Spinal cord (tissue), 10 donors: Measurements from ENCODE around the gene TAF8. TPM values are rescaled to one million over a fixed set of nuclear protein-coding genes. Genes with fewer than 3 reads are reported as not detected.
"Not testable (repeated sequence)": the region's sequence is repeated elsewhere in the genome, so short reads cannot be mapped to it uniquely, and the experiment has no call there.

Experiments used
- DNase-seq, 6 donors: peaks; one replicate each; pipeline versions ENCODE4 v3.0.0 to v3.0.0-alpha.2; 2013 to 2015; ENCODE audit warnings: low spot score in 6 of 6, low read depth in 4 of 6
- H3K27ac ChIP-seq: one replicate; pipeline ENCODE4 v1.5.1; 2013; ENCODE audit warnings: low read depth, low read length, control low read depth
- H3K27me3 ChIP-seq: one replicate; pipeline ENCODE4 v1.6.1; 2013; ENCODE audit warnings: low read length; ENCODE audit not compliant: control insufficient read depth, insufficient read depth
- H3K36me3 ChIP-seq: one replicate; pipeline ENCODE4 v1.6.1; 2013; ENCODE audit warnings: low read length; ENCODE audit not compliant: control insufficient read depth, insufficient read depth
- H3K4me1 ChIP-seq: one replicate; pipeline ENCODE4 v1.6.1; 2013; ENCODE audit warnings: low read length; ENCODE audit not compliant: control insufficient read depth, insufficient read depth
- H3K4me3 ChIP-seq: one replicate; pipeline ENCODE4 v1.5.1; 2013; ENCODE audit warnings: low read depth, low read length, control low read depth
- H3K9me3 ChIP-seq: one replicate; pipeline ENCODE4 v1.6.1; 2013; ENCODE audit warnings: low read length; ENCODE audit not compliant: control insufficient read depth, insufficient read depth
- WGBS: methylation state at CpG from one replicate; pipeline ENCODE4 v1.1.5; 2013; ENCODE audit warnings: missing lambda C conversion rate; ENCODE audit not compliant: insufficient coverage; 5-methylcytosine and 5-hydroxymethylcytosine counted together
- polyA plus RNA-seq, 2 donors: library from polyadenylated mRNA; unstranded; fragments of 120-200 nt; gene quantifications; one replicate each; pipeline ENCODE4 v1.2.1, GENCODE V29; 2013; ENCODE audit not compliant: insufficient read length in 2 of 2
- total RNA-seq, 2 donors: library from RNA; depleted of rRNA in 1 of 2; stranded (reverse); fragments of 120-200 nt in 1 of 2; fragments of >200 nt in 1 of 2; gene quantifications; one replicate each; pipeline versions ENCODE4 v1.2.3 to v1.2.4, GENCODE V29; 2013 to 2014
- donor health status: healthy.

Gene TAF8
- total and polyA plus RNA-seq, 4 donors = 10.5 to 17.9 (median 13.3) TPM

GRCh38 chr6:42028234-42029061 lies 21.9 kb upstream of the TAF8 start:
- Histone ChIP-seq H3K27ac (no peak overlapping the region), H3K9me3 (no peaks in the 10 kb centered on the region), H3K4me1 (peaks cover 5% of the 10 kb centered on the region), H3K36me3 (no peaks in the 10 kb centered on the region), H3K4me3 (no peak overlapping the region), H3K27me3 (no peaks in the 10 kb centered on the region)
- 83% methylated on average over 15 of the region's 17 CpGs for WGBS
- DNase-seq = no peak

GRCh38 chr6:42029062-42029685 lies 21.1 kb upstream of the TAF8 start:
- Histone ChIP-seq H3K9me3 (no peaks in the 10 kb centered on the region), H3K4me3 (no peak overlapping the region), H3K27ac (no peak overlapping the region), H3K36me3 (no peaks in the 10 kb centered on the region), H3K4me1 (peaks cover 5% of the 10 kb centered on the region), H3K27me3 (no peaks in the 10 kb centered on the region)
- WGBS = 82% methylated on average over 4 of the region's 6 CpGs
- DNase-seq = no peak

- no peaks in the 10 kb centered on the region for H3K36me3 ChIP-seq
- H3K4me1 ChIP-seq = peaks cover 5% of the 10 kb centered on the region
- WGBS = 88% methylated on average over 3 of the region's 3 CpGs
- no peak overlapping the region for H3K4me3 ChIP-seq
- H3K9me3 ChIP-seq = no peaks in the 10 kb centered on the region
- no peak for DNase-seq
- H3K27ac ChIP-seq = no peak overlapping the region
- H3K27me3 ChIP-seq = no peaks in the 10 kb centered on the region
Measured at GRCh38 chr6:42029881-42030280, 20.4 kb upstream of the TAF8 start.

- H3K4me3 ChIP-seq = no peak overlapping the region
- H3K27ac ChIP-seq = no peak overlapping the region
- no peaks in the 10 kb centered on the region for H3K27me3 ChIP-seq
- H3K36me3 ChIP-seq = no peaks in the 10 kb centered on the region
- peaks cover 5% of the 10 kb centered on the region for H3K4me1 ChIP-seq
- 65% methylated on average over 7 of the region's 14 CpGs for WGBS
- H3K9me3 ChIP-seq = no peaks in the 10 kb centered on the region
- no peak for DNase-seq
Measured at GRCh38 chr6:42030585-42031506, 19.5 kb upstream of the TAF8 start.

- no peaks in the 10 kb centered on the region for H3K27me3 ChIP-seq
- H3K9me3 ChIP-seq = no peaks in the 10 kb centered on the region
- peaks cover 5% of the 10 kb centered on the region for H3K4me1 ChIP-seq
- WGBS = 98% methylated on average over 5 of the region's 6 CpGs
- H3K36me3 ChIP-seq = no peaks in the 10 kb centered on the region
- no peak overlapping the region for H3K27ac ChIP-seq
- H3K4me3 ChIP-seq = no peak overlapping the region
- DNase-seq = no peak
Measured at GRCh38 chr6:42032366-42032765, 18.0 kb upstream of the TAF8 start.

GRCh38 chr6:42037669-42038068 lies 12.7 kb upstream of the TAF8 start:
- 95% methylated on average over 15 of the region's 15 CpGs for WGBS
- H3K9me3 ChIP-seq, H3K27ac ChIP-seq, H3K27me3 ChIP-seq, H3K36me3 ChIP-seq, H3K4me1 ChIP-seq, H3K4me3 ChIP-seq, DNase-seq: not testable (repeated sequence)

- no peak for DNase-seq
- Histone ChIP-seq H3K27me3 (no peaks in the 10 kb centered on the region), H3K36me3 (no peaks in the 10 kb centered on the region), H3K27ac (no peak overlapping the region), H3K4me1 (peaks cover 6% of the 10 kb centered on the region), H3K9me3 (no peaks in the 10 kb centered on the region), H3K4me3 (no peak overlapping the region)
- WGBS = 100% methylated on average over 1 of the region's 3 CpGs
Measured at GRCh38 chr6:42038163-42038562, 12.2 kb upstream of the TAF8 start.

GRCh38 chr6:42038811-42039408 lies 11.4 kb upstream of the TAF8 start:
- Histone ChIP-seq H3K27me3 (no peaks in the 10 kb centered on the region), H3K9me3 (no peaks in the 10 kb centered on the region), H3K4me1 (peaks cover 10% of the 10 kb centered on the region), H3K36me3 (no peaks in the 10 kb centered on the region), H3K27ac (no peak overlapping the region), H3K4me3 (no peak overlapping the region)
- DNase-seq = no peak
- 89% methylated on average over 1 of the region's 2 CpGs for WGBS

GRCh38 chr6:42040856-42041480 lies 9.4 kb upstream of the TAF8 start:
- Histone ChIP-seq H3K27ac (no peak overlapping the region), H3K4me3 (no peak overlapping the region), H3K36me3 (no peaks in the 10 kb centered on the region), H3K9me3 (no peaks in the 10 kb centered on the region), H3K27me3 (no peaks in the 10 kb centered on the region), H3K4me1 (peaks cover 24% of the 10 kb centered on the region)
- DNase-seq = no peak
- WGBS = 73% methylated on average over 3 of the region's 3 CpGs
